HG03432 (cell line): Measurements from ENCODE around the gene DNAJC30.

ENCODE experiments used
- ATAC-seq: cut with Tn5 transposase; IDR thresholded peaks from one replicate; pipeline ENCODE4 v1.9.1; 2021; ENCODE audit warnings: mild to moderate bottlenecking, moderate library complexity; ENCODE audit not compliant: unreplicated experiment

The DNAJC30 gene

DNA sequence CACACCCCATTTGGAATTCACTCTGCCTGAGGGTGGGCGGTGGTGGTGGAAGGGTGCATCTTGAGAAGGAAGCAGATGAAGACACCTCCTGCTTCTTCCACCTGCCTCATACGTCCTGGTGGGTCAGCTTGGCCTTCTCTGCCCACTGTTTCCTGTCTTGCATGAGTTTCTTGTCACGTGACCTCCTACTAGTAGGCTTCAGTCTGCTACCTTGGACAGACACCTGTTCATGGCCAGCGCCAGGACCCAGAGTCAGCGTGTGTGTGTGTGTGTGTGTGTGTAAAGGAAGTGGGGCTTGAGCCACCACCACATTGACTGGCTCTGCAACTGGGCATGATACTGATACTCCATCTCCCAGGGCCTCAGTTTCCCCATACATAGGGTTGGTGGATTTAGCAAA lies 32.7 kb downstream of the DNAJC30 start:
- ATAC-seq, result no peak

- ATAC-seq, result no peak
These were observed 33.7 kb downstream of the DNAJC30 start for GRCh38 chr7:73649576-73649975.

DNA sequence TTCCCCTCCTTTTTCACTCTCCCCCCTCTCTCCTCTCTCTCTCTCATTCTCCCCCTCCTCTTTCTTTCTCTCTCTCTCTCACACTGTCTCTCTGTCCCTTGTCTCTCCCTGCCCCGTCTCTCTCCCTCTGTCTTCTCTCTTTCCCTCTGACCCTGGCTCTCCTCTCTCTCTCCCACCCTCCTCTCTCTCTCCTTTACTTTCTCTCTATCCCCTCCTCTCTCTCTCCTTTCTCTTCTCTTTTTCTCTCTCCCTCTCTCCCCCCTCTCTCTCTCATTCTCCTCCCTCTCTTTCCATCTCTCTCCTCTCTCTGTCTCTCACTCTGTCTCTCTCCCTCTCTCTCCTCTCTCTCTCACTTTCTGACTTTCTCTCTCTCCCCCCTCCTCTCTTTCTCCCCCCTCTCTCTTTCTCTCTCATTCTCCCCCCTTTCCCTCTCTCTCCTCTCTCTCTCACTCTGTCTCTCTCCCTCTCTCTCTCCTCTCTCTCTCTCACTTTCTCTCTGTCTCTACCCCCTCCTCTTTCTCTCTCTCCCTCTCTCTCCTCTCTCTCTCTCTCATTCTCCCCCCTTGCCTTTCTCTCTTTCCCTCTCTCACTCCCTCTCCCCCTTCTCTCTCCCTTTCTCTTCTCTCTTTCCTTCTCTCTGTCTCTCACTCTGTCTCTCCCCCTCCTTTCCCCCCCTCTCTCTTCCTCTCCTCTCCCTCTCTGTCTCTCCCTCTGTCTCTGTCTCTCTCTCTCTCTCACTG lies 34.5 kb downstream of the DNAJC30 start:
- no peak for ATAC-seq

DNA sequence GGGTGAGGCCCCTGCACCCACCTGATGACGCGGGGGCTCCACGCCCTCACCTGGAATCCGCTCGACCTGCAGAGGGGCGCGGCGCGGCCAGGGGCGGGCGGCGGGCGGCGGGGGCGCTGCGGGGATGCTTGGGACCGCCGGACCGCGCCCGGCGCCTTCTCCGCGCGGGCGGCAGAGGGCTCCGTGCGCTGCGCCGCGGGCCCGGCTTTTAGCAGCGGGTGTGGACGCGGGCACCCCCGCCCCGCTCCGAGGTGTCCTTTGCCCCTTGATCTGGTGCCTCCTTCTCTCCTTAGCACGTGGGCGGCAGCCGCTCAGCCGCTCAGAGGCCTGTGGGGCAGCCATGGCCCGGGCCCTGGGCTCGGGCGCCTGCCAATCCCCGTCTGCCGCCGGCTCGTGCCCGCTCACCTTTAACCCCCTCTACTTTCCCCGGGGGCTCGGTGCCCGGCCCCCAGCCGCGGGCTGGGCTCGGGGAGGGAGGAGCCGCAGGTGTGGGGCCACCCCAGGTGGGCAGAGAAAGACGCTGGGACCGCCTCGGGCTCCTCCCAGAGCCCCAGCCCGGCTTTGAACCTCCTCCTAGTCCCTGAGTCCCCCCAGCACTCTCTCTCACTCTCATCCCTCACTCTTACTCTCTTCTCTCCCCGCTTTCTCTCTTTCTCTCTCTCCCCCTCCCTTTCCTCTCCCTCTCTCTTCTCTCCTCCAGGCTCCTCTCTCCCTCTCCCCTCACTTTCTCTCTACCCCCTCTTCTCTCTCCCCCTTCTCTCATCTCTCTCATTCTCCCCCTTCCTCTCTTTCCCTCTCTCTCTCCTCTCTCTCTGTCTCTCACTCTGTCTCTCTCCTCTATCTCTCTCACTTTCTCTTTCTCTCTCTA lies 35.3 kb downstream of the DNAJC30 start:
- ATAC-seq, result no peak

- ATAC-seq, result no peak
These were observed 36.2 kb downstream of the DNAJC30 start for GRCh38 chr7:73646785-73647724.

- no peak for ATAC-seq
These were observed 37.5 kb downstream of the DNAJC30 start for GRCh38 chr7:73645643-73646174.

GRCh38 chr7:73644688-73645286 lies 38.5 kb downstream of the DNAJC30 start:
- ATAC-seq, result no peak

DNA sequence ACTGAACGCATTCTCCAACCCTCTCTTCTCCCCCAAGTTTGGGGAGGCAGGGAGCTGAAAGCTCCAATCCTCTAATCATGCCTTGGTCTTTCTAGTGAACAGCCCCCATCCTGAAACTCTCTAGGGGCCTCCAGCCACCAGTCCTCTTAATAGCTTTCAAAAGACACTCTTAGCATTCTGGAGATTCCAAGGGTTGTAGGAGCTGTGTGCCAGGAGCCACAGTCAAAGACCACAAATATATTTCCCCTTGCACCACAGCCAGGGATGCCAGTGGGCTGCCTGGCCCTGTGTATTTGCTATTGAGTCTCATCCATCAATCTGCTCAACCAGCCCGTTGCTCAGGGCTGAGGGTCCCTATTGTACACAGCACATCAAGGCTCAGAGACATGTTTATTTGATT lies 40.4 kb downstream of the DNAJC30 start:
- no peak for ATAC-seq

GRCh38 chr7:73638911-73639310 lies 44.3 kb downstream of the DNAJC30 start:
- no peak for ATAC-seq

DNA sequence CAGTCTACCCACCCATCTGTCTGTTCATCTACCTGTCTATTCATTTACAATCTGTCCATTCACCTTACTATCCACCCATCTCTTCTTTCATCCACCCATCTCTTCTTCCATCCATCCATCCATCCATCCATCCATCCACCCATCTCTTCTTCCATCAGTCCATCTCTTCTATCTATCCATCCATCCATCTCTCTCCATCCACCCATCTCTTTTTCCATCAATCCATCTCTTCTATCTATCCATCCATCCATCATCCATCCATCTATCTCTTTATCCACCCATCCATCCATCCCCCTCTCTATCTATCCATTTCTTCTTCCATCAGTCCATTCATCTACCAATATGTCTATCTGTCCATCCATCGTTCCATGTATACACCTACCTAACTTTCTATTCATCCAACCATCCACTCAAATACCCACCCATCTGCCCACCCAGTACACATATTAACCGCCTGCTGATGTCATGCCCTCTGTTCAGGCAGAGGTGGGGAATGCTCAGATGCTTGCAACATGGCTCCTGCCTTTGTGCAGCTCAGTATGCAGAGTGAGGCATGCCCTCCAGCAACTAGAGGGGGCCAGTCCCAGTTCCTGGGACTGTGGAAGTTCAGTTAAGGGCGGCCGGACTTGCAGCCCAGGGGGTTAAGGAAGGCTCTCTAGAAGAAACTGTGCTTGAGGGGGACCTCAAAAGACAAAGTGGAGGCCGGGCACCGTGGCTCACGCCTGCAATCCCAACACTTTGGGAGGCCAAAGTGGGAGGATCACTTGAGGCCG lies 47.6 kb downstream of the DNAJC30 start:
- no peak for ATAC-seq

- no peak for ATAC-seq
These were observed 49.4 kb downstream of the DNAJC30 start for GRCh38 chr7:73633844-73634243.

DNA sequence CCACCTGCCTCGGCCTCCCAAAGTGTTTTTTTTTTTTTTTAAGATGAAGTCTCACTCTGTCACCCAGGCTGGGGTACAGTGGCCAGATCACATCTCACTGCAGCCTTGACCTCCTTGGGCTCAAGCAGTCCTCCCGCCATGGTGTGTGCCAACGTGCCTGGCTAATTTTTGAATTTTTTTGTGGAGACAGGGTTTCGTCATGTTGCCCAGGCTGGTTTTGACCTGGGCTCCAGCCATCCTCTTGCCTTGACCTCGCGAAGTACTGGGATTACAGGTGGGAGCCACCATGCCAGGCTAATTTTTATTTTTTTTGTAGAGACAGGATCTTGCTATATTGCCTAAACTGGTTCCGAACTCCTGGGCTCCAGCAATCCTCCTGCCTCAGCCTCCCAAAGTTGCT lies 49.9 kb downstream of the DNAJC30 start:
- no peak for ATAC-seq

DNA sequence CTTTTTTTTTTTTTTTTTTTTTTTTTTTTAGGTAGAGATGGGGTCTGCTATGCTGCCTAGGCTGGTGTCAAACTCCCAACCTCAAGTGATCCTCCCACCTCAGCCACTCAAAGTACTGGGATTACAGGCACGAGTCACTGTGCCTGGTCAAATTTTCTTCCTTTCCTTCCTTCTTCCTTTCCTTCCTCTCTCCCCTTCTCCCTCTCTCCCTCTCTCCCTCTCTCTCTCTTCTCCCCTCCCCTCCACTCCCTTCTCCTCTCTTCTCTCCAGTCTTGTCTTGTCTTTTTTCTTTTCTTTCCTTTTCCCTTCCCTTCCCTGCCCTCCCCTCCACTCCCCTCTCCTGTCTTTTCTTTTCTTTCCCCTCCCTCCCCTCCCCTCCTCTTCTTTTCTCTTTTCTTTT lies 51.7 kb downstream of the DNAJC30 start:
- ATAC-seq, result no peak
